ENCODE measurements around the gene RMP24.

The RMP24 gene

DNA sequence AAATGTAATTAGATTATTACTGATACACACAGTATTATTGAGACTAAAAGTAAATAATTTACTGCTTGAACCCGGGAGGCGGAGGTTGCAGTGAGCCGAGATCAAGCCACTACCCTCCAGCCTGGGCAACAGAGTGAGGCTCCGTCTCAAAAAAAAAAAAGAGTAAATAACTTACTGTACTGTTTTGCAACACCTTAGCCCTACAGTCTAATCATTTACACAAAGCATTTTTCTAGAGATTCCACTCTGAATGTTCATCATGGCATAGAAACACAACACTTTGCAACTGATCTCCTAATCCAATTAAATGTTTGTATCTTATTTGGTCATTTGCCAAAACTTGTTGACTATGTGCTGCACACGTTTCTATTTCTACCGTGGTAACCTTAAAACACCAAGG is 23.4 kb upstream of the RMP24 start:
- H3K36me3 ChIP-seq (ENCODE audit: insufficient read depth, low read length): no peaks in the 10 kb centered on the region
- no peaks in the 10 kb centered on the region for H3K27me3 ChIP-seq (ENCODE audit: insufficient read depth, low read length, poor library complexity)
- H3K4me3 ChIP-seq (ENCODE audit: low read depth in 1 of 2, low read length in 2 of 2): no peak overlapping the region
- H3K9ac ChIP-seq (ENCODE audit: low read depth, low read length): no peak overlapping the region
- H4K20me1 ChIP-seq (ENCODE audit: insufficient read depth, low read length): no peaks in the 10 kb centered on the region
- no peaks in the 10 kb centered on the region for H3K79me2 ChIP-seq (ENCODE audit: insufficient read depth, low read length)
- no peak overlapping the region for H3K4me2 ChIP-seq (ENCODE audit: insufficient read depth, low read length)
- TF ChIP-seq EZH2 (IDR thresholded peaks at IDR 0.05; ENCODE audit: borderline replicate concordance, low read depth, low read length, severe bottlenecking) (no peak), CTCF (IDR thresholded peaks at IDR 0.05; ENCODE audit: borderline replicate concordance, extremely low read depth, low read length, poor library complexity, severe bottlenecking) (no peak)
- no peaks in the 10 kb centered on the region for H3K4me1 ChIP-seq (ENCODE audit: insufficient read depth, low read length)
- H2AFZ ChIP-seq (ENCODE audit: low read depth, low read length): no peak overlapping the region
- H3K27ac ChIP-seq (ENCODE audit: low read length): no peak overlapping the region
- H3K9me3 ChIP-seq (ENCODE audit: insufficient read depth, low read length, severe bottlenecking): peaks cover 3% of the 10 kb centered on the region
- no peak for DNase-seq
- no peak for ATAC-seq (ENCODE audit: insufficient read depth, low read depth)

- DNase-seq: peak; percentile 18
- Histone ChIP-seq H3K27ac (ENCODE audit: low read length) (no peak overlapping the region), H3K4me1 (ENCODE audit: insufficient read depth, low read length) (no peaks in the 10 kb centered on the region), H3K79me2 (ENCODE audit: insufficient read depth, low read length) (no peaks in the 10 kb centered on the region), H3K9ac (ENCODE audit: low read depth, low read length) (no peak overlapping the region), H3K9me3 (ENCODE audit: insufficient read depth, low read length, severe bottlenecking) (peaks cover 3% of the 10 kb centered on the region), H3K27me3 (ENCODE audit: insufficient read depth, low read length, poor library complexity) (no peaks in the 10 kb centered on the region), H3K4me2 (ENCODE audit: insufficient read depth, low read length) (no peak overlapping the region), H2AFZ (ENCODE audit: low read depth, low read length) (no peak overlapping the region), H3K36me3 (ENCODE audit: insufficient read depth, low read length) (no peaks in the 10 kb centered on the region), H4K20me1 (ENCODE audit: insufficient read depth, low read length) (no peaks in the 10 kb centered on the region), H3K4me3 (ENCODE audit: low read depth in 1 of 2, low read length in 2 of 2) (no peak overlapping the region)
- ATAC-seq (ENCODE audit: insufficient read depth, low read depth): peak; percentile 58; the same call in 1 of the 3 replicates
- TF ChIP-seq EZH2 (IDR thresholded peaks at IDR 0.05; ENCODE audit: borderline replicate concordance, low read depth, low read length, severe bottlenecking): no peak
- peak; percentile 83 for TF ChIP-seq CTCF (IDR thresholded peaks at IDR 0.05; ENCODE audit: borderline replicate concordance, extremely low read depth, low read length, poor library complexity, severe bottlenecking)
Measured at GRCh38 chr18:35949903-35950627, 22.4 kb upstream of the RMP24 start.

GRCh38 chr18:35950628-35950982 is 21.9 kb upstream of the RMP24 start:
- no peak overlapping the region for H3K9ac ChIP-seq (ENCODE audit: low read depth, low read length)
- no peaks in the 10 kb centered on the region for H3K4me1 ChIP-seq (ENCODE audit: insufficient read depth, low read length)
- DNase-seq: no peak
- H3K79me2 ChIP-seq (ENCODE audit: insufficient read depth, low read length): no peaks in the 10 kb centered on the region
- no peak overlapping the region for H3K4me3 ChIP-seq (ENCODE audit: low read depth in 1 of 2, low read length in 2 of 2)
- ATAC-seq (ENCODE audit: insufficient read depth, low read depth): no peak
- TF ChIP-seq EZH2 (IDR thresholded peaks at IDR 0.05; ENCODE audit: borderline replicate concordance, low read depth, low read length, severe bottlenecking): no peak
- TF ChIP-seq CTCF (IDR thresholded peaks at IDR 0.05; ENCODE audit: borderline replicate concordance, extremely low read depth, low read length, poor library complexity, severe bottlenecking): no peak
- no peaks in the 10 kb centered on the region for H3K36me3 ChIP-seq (ENCODE audit: insufficient read depth, low read length)
- peaks cover 3% of the 10 kb centered on the region for H3K9me3 ChIP-seq (ENCODE audit: insufficient read depth, low read length, severe bottlenecking)
- no peak overlapping the region for H3K27ac ChIP-seq (ENCODE audit: low read length)
- no peaks in the 10 kb centered on the region for H4K20me1 ChIP-seq (ENCODE audit: insufficient read depth, low read length)
- no peak overlapping the region for H2AFZ ChIP-seq (ENCODE audit: low read depth, low read length)
- H3K27me3 ChIP-seq (ENCODE audit: insufficient read depth, low read length, poor library complexity): no peaks in the 10 kb centered on the region
- no peak overlapping the region for H3K4me2 ChIP-seq (ENCODE audit: insufficient read depth, low read length)
